Glutamatergic neuron (in vitro differentiated cells): ENCODE data around the gene TMEM242. TPM values are rescaled to one million over a fixed set of nuclear protein-coding genes. Genes with fewer than 3 reads are reported as not detected.

Source experiments
- DNase-seq: peaks from one replicate; pipeline ENCODE4 v3.0.0; 2022
- H3K27ac Mint-ChIP-seq: one replicate; pipeline ENCODE4 v1.8.0; 2020; ENCODE audit warnings: mild to moderate bottlenecking, mixed read lengths, inconsistent platforms; ENCODE audit not compliant: unreplicated experiment
- H3K27me3 Mint-ChIP-seq: one replicate; pipeline ENCODE4 v1.8.0; 2020; ENCODE audit warnings: mild to moderate bottlenecking, moderate library complexity, mixed read lengths, inconsistent platforms; ENCODE audit not compliant: unreplicated experiment
- H3K36me3 Mint-ChIP-seq: one replicate; pipeline ENCODE4 v1.8.0; 2020; ENCODE audit warnings: mild to moderate bottlenecking, mixed read lengths, inconsistent platforms; ENCODE audit not compliant: unreplicated experiment
- H3K4me1 Mint-ChIP-seq: one replicate; pipeline ENCODE4 v1.8.0; 2020; ENCODE audit warnings: mild to moderate bottlenecking, low read depth, mixed read lengths, inconsistent platforms; ENCODE audit not compliant: unreplicated experiment
- H3K4me3 Mint-ChIP-seq: one replicate; pipeline ENCODE4 v1.8.0; 2020; ENCODE audit warnings: mild to moderate bottlenecking, mixed read lengths, inconsistent platforms; ENCODE audit not compliant: unreplicated experiment
- H3K9me3 Mint-ChIP-seq: one replicate; pipeline ENCODE4 v1.8.0; 2020; ENCODE audit warnings: mild to moderate bottlenecking, moderate library complexity, mixed read lengths, inconsistent platforms; ENCODE audit not compliant: unreplicated experiment
- CTCF ChIP-seq: fragments of 200-600 bp; sonication (generic); IDR thresholded peaks from one replicate; pipeline ENCODE4 v1.5.0; 2021; ENCODE audit not compliant: partially characterized antibody, unreplicated experiment
- total RNA-seq: library from RNA; stranded (reverse); fragmentation: NEBNext Ultra II Directional; extraction: Animal tissue kit (Norgen Biotek cat#: 25700); gene quantifications from one replicate; pipeline ENCODE4 v1.2.1, GENCODE V29; 2021; ENCODE audit not compliant: unreplicated experiment

Gene TMEM242
- total RNA-seq, 1 donor from 2014 or later: 19.7 TPM

- Mint-ChIP-seq H3K36me3 (peaks cover 6% of the 10 kb centered on the region), H3K4me1 (peaks cover 10% of the 10 kb centered on the region), H3K9me3 (peaks cover 6% of the 10 kb centered on the region), H3K27me3 (peaks cover 5% of the 10 kb centered on the region), H3K27ac (no peak overlapping the region), H3K4me3 (no peak overlapping the region)
- DNase-seq: no peak
- no peak for TF ChIP-seq CTCF
Measured at GRCh38 chr6:157245436-157245835, 77.9 kb downstream of the TMEM242 start.

GRCh38 chr6:157244780-157245179 lies 78.5 kb downstream of the TMEM242 start:
- Mint-ChIP-seq H3K4me1 (peaks cover 12% of the 10 kb centered on the region), H3K36me3 (peaks cover 6% of the 10 kb centered on the region), H3K27ac (no peak overlapping the region), H3K27me3 (peaks cover 5% of the 10 kb centered on the region), H3K4me3 (no peak overlapping the region), H3K9me3 (peaks cover 6% of the 10 kb centered on the region)
- no peak for TF ChIP-seq CTCF
- DNase-seq: no peak

- peaks cover 19% of the 10 kb centered on the region for H3K4me1 Mint-ChIP-seq
- H3K27me3 Mint-ChIP-seq: peaks cover 7% of the 10 kb centered on the region
- no peak overlapping the region for H3K4me3 Mint-ChIP-seq
- no peak overlapping the region for H3K27ac Mint-ChIP-seq
- no peak for DNase-seq
- peaks cover 6% of the 10 kb centered on the region for H3K36me3 Mint-ChIP-seq
- no peak for TF ChIP-seq CTCF
- peaks cover 6% of the 10 kb centered on the region for H3K9me3 Mint-ChIP-seq
Measured at GRCh38 chr6:157244175-157244574, 79.1 kb downstream of the TMEM242 start.

GRCh38 chr6:157242791-157243190 lies 80.5 kb downstream of the TMEM242 start:
- TF ChIP-seq CTCF: no peak
- peaks cover 6% of the 10 kb centered on the region for H3K36me3 Mint-ChIP-seq
- no peak overlapping the region for H3K4me3 Mint-ChIP-seq
- peaks cover 1% of the 10 kb centered on the region for H3K9me3 Mint-ChIP-seq
- peaks cover 13% of the 10 kb centered on the region for H3K27me3 Mint-ChIP-seq
- no peak for DNase-seq
- peaks cover 22% of the 10 kb centered on the region for H3K4me1 Mint-ChIP-seq
- H3K27ac Mint-ChIP-seq: no peak overlapping the region

GRCh38 chr6:157240960-157241311 lies 82.4 kb downstream of the TMEM242 start:
- no peak overlapping the region for H3K27ac Mint-ChIP-seq
- peaks cover 16% of the 10 kb centered on the region for H3K27me3 Mint-ChIP-seq
- DNase-seq: no peak
- peaks cover 6% of the 10 kb centered on the region for H3K36me3 Mint-ChIP-seq
- H3K4me1 Mint-ChIP-seq: peaks cover 27% of the 10 kb centered on the region
- TF ChIP-seq CTCF: no peak
- H3K9me3 Mint-ChIP-seq: peaks cover 7% of the 10 kb centered on the region
- no peak overlapping the region for H3K4me3 Mint-ChIP-seq
